ENCODE data around the gene CDH4. TPM values are rescaled to one million over a fixed set of nuclear protein-coding genes. Genes with fewer than 3 reads are reported as not detected.

The CDH4 gene
- total and polyA plus RNA-seq, 2 of the 13 experiments (the other 11 are each of a cell fraction or from before 2014, with no cell fraction given): not detected

GRCh38 chr20:61951695-61952533 lies 699.9 kb downstream of the CDH4 start (continued):
- no peak; the same call in 1 of the 2 replicates for TF ChIP-seq ZBTB14 (CRISPR knock-in tag; IDR thresholded peaks at IDR 0.05)
- TF ChIP-seq TRAFD1 (CRISPR knock-in tag; IDR thresholded peaks at IDR 0.05; ENCODE audit: borderline replicate concordance): peak; percentile 97; the same call in 1 of the 2 replicates
- TF ChIP-seq SRSF1 (optimal IDR thresholded peaks at IDR 0.05; ENCODE audit: low read depth, low read length): no peak
- peak; percentile 95; the same call in 1 of the 2 replicates for TF ChIP-seq KLF15 (CRISPR knock-in tag; IDR thresholded peaks at IDR 0.05; ENCODE audit: borderline replicate concordance)
- peak; percentile 62; the same call in 1 of the 2 replicates for TF ChIP-seq ZNF878 (CRISPR knock-in tag; IDR thresholded peaks at IDR 0.05)
- TF ChIP-seq ZNF256 (CRISPR knock-in tag; conservative IDR thresholded peaks at IDR 0.05): peak; percentile 98
- no peak for TF ChIP-seq NBN (conservative IDR thresholded peaks at IDR 0.05)
- TF ChIP-seq ZNF407 (CRISPR knock-in tag; IDR thresholded peaks at IDR 0.05; ENCODE audit: not compliant biosample characterization): peak; percentile 98
- no peak for TF ChIP-seq ZNF672 (CRISPR knock-in tag; IDR thresholded peaks at IDR 0.05)
- TF ChIP-seq ZNF136 (CRISPR knock-in tag; IDR thresholded peaks at IDR 0.05; ENCODE audit: low read depth): 0 out of 2 replicates have a peak, but pooled peaks have one; percentile 74
- TF ChIP-seq ZNF33A (CRISPR knock-in tag; IDR thresholded peaks at IDR 0.05; ENCODE audit: borderline replicate concordance): no peak; the same call in 1 of the 2 replicates
- peak; percentile 86; the same call in 1 of the 2 replicates for TF ChIP-seq ZNF33B (CRISPR knock-in tag; IDR thresholded peaks at IDR 0.05)
- TF ChIP-seq SMAD9 (CRISPR knock-in tag; IDR thresholded peaks at IDR 0.05): peak; percentile 99
- no peak for TF ChIP-seq ATM (IDR thresholded peaks at IDR 0.05; ENCODE audit: borderline replicate concordance)
- no peak for TF ChIP-seq POLR2G (IDR thresholded peaks at IDR 0.05; ENCODE audit: low read depth, low read length)
- peak; percentile 91 for TF ChIP-seq ZNF501 (CRISPR knock-in tag; IDR thresholded peaks at IDR 0.05)

Measured in HepG2 (cell line).